Mucosa of rectum (tissue), 2 donors: ENCODE results near the gene FANCE.

Experiments used
- H3K27ac ChIP-seq, 2 donors: one replicate each; pipeline ENCODE4 v1.7.0; 2013; ENCODE audit warnings: inconsistent platforms in 2 of 2, low read depth in 2 of 2, low read length in 2 of 2
- H3K27me3 ChIP-seq, 2 donors: one replicate each; pipeline ENCODE4 v1.7.0; 2013; ENCODE audit warnings: low read length in 2 of 2; ENCODE audit not compliant: control insufficient read depth in 2 of 2, insufficient read depth in 2 of 2
- H3K36me3 ChIP-seq, 2 donors: one replicate each; pipeline ENCODE4 v1.7.0; 2013; ENCODE audit warnings: low read length in 2 of 2; ENCODE audit not compliant: control insufficient read depth in 2 of 2, insufficient read depth in 2 of 2
- H3K4me1 ChIP-seq, 2 donors: one replicate each; pipeline ENCODE4 v1.7.0; 2013; ENCODE audit warnings: low read length in 2 of 2, mild to moderate bottlenecking in 1 of 2; ENCODE audit not compliant: control insufficient read depth in 2 of 2, insufficient read depth in 2 of 2
- H3K4me3 ChIP-seq, 2 donors: one replicate each; pipeline ENCODE4 v1.7.0; 2013; ENCODE audit warnings: low read length in 2 of 2
- H3K9ac ChIP-seq, 2 donors: one replicate each; pipeline ENCODE4 v1.7.0; 2013; ENCODE audit warnings: low read length in 2 of 2, low read depth in 1 of 2, mild to moderate bottlenecking in 1 of 2
- H3K9me3 ChIP-seq, 2 donors: one replicate each; pipeline ENCODE4 v1.7.0; 2013; ENCODE audit warnings: low read length in 2 of 2; ENCODE audit not compliant: control insufficient read depth in 2 of 2
- donor health status: healthy.
- donor health status: Normal muscosa, but diverticular disease.

FANCE gene

GRCh38 chr6:35452183-35453090 lies at the start of gene FANCE:
Gene FANCE, plus strand, starts transcription at chr6:35452338. Its CDS starts 208 bp downstream, at chr6:35452546.
- no peaks in the 10 kb centered on the region for H3K9me3 ChIP-seq
- H3K36me3 ChIP-seq: peaks cover 3 to 6% of the 10 kb centered on the region in 2 donors
- no peaks in the 10 kb centered on the region for H3K27me3 ChIP-seq
- peak within 1 kb of the TSS; percentile 65 to 68 for H3K9ac ChIP-seq
- peak within 1 kb of the TSS; percentile 64 to 65 for H3K27ac ChIP-seq
- H3K4me3 ChIP-seq: peak within 1 kb of the TSS; percentile 70 to 77
- H3K4me1 ChIP-seq: peaks cover 12 to 14% of the 10 kb centered on the region in 2 donors

- Histone ChIP-seq H3K4me1 (peaks cover 11 to 19% of the 10 kb centered on the region in 2 donors), H3K9me3 (no peaks in the 10 kb centered on the region), H3K4me3 (no peak overlapping the region), H3K27ac (no peak overlapping the region), H3K36me3 (peaks cover 3 to 6% of the 10 kb centered on the region in 2 donors), H3K27me3 (no peaks in the 10 kb centered on the region), H3K9ac (no peak overlapping the region)
Measured at GRCh38 chr6:35402856-35403191, 49.3 kb upstream of the FANCE start.

- Histone ChIP-seq H3K9me3 (no peaks in the 10 kb centered on the region), H3K9ac (no peak overlapping the region), H3K4me3 (no peak overlapping the region), H3K4me1 (peaks cover 11 to 19% of the 10 kb centered on the region in 2 donors), H3K27me3 (no peaks in the 10 kb centered on the region), H3K27ac (no peak overlapping the region), H3K36me3 (peaks cover 3 to 6% of the 10 kb centered on the region in 2 donors)
Measured at GRCh38 chr6:35403544-35404442, 48.3 kb upstream of the FANCE start.

- H3K9me3 ChIP-seq: no peaks in the 10 kb centered on the region
- H3K4me1 ChIP-seq: peaks cover 6 to 8% of the 10 kb centered on the region in 2 donors
- H3K36me3 ChIP-seq: peaks cover 13 to 18% of the 10 kb centered on the region in 2 donors
- no peak overlapping the region for H3K4me3 ChIP-seq
- H3K9ac ChIP-seq: no peak overlapping the region
- H3K27me3 ChIP-seq: no peaks in the 10 kb centered on the region
- H3K27ac ChIP-seq: no peak overlapping the region
Measured at GRCh38 chr6:35406711-35407485, 45.2 kb upstream of the FANCE start.

- Histone ChIP-seq H3K9ac (no peak overlapping the region), H3K36me3 (peaks cover 26 to 33% of the 10 kb centered on the region in 2 donors), H3K9me3 (no peaks in the 10 kb centered on the region), H3K4me1 (no peaks in the 10 kb centered on the region), H3K27me3 (no peaks in the 10 kb centered on the region), H3K27ac (no peak overlapping the region), H3K4me3 (no peak overlapping the region)
Measured at GRCh38 chr6:35409245-35409644, 42.9 kb upstream of the FANCE start.

- no peaks in the 10 kb centered on the region for H3K9me3 ChIP-seq
- H3K27me3 ChIP-seq: no peaks in the 10 kb centered on the region
- H3K27ac ChIP-seq: no peak overlapping the region
- H3K9ac ChIP-seq: no peak overlapping the region
- peaks cover 28 to 30% of the 10 kb centered on the region in 2 donors for H3K36me3 ChIP-seq
- peaks cover 5 to 7% of the 10 kb centered on the region in 2 donors for H3K4me1 ChIP-seq
- no peak overlapping the region for H3K4me3 ChIP-seq
Measured at GRCh38 chr6:35410131-35410530, 42.0 kb upstream of the FANCE start.

GRCh38 chr6:35411066-35411465 lies 41.1 kb upstream of the FANCE start:
- H3K27me3 ChIP-seq: no peaks in the 10 kb centered on the region
- H3K4me3 ChIP-seq: no peak overlapping the region
- no peaks in the 10 kb centered on the region for H3K9me3 ChIP-seq
- H3K9ac ChIP-seq: no peak overlapping the region
- H3K4me1 ChIP-seq: peaks cover 5 to 7% of the 10 kb centered on the region in 2 donors
- H3K36me3 ChIP-seq: peaks cover 28 to 30% of the 10 kb centered on the region in 2 donors
- no peak overlapping the region for H3K27ac ChIP-seq

GRCh38 chr6:35412102-35412501 lies 40.0 kb upstream of the FANCE start:
- H3K27ac ChIP-seq: no peak overlapping the region
- no peak overlapping the region for H3K4me3 ChIP-seq
- H3K9ac ChIP-seq: no peak overlapping the region
- H3K27me3 ChIP-seq: no peaks in the 10 kb centered on the region
- no peaks in the 10 kb centered on the region for H3K9me3 ChIP-seq
- peaks cover 29 to 34% of the 10 kb centered on the region in 2 donors for H3K36me3 ChIP-seq
- peaks cover 5 to 7% of the 10 kb centered on the region in 2 donors for H3K4me1 ChIP-seq

GRCh38 chr6:35413911-35414310 lies 38.2 kb upstream of the FANCE start:
- Histone ChIP-seq H3K4me3 (no peak overlapping the region), H3K27me3 (no peaks in the 10 kb centered on the region), H3K36me3 (peaks cover 29 to 34% of the 10 kb centered on the region in 2 donors)

More at GRCh38 chr6:35413911-35414310, 38.2 kb upstream of the FANCE start:
- no peaks in the 10 kb centered on the region for H3K9me3 ChIP-seq
- H3K4me1 ChIP-seq: peaks cover 18% of the 10 kb centered on the region in 2 donors
- H3K9ac ChIP-seq: no peak overlapping the region
- H3K27ac ChIP-seq: no peak overlapping the region
